ENCODE measurements around the gene C1D. TPM values are rescaled to one million over a fixed set of nuclear protein-coding genes. Genes with fewer than 3 reads are reported as not detected.

The C1D gene
- total RNA-seq, 1 donor from 2014 or later = 26.7 TPM

- Mint-ChIP-seq H3K9me3 (no peaks in the 10 kb centered on the region), H3K27ac (no peak overlapping the region), H3K36me3 (peaks cover 24% of the 10 kb centered on the region), H3K27me3 (no peaks in the 10 kb centered on the region), H3K4me1 (ENCODE audit: unreplicated experiment) (peaks cover 6% of the 10 kb centered on the region), H3K4me3 (no peak overlapping the region)
- TF ChIP-seq, protein P1, sequence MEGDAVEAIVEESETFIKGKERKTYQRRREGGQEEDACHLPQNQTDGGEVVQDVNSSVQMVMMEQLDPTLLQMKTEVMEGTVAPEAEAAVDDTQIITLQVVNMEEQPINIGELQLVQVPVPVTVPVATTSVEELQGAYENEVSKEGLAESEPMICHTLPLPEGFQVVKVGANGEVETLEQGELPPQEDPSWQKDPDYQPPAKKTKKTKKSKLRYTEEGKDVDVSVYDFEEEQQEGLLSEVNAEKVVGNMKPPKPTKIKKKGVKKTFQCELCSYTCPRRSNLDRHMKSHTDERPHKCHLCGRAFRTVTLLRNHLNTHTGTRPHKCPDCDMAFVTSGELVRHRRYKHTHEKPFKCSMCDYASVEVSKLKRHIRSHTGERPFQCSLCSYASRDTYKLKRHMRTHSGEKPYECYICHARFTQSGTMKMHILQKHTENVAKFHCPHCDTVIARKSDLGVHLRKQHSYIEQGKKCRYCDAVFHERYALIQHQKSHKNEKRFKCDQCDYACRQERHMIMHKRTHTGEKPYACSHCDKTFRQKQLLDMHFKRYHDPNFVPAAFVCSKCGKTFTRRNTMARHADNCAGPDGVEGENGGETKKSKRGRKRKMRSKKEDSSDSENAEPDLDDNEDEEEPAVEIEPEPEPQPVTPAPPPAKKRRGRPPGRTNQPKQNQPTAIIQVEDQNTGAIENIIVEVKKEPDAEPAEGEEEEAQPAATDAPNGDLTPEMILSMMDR (conservative IDR thresholded peaks at IDR 0.05) = no peak
- DNase-seq (ENCODE audit: extremely low spot score, unreplicated experiment) = no peak
Observed at GRCh38 chr2:68045342-68045741, 17.5 kb downstream of the C1D start.

DNA sequence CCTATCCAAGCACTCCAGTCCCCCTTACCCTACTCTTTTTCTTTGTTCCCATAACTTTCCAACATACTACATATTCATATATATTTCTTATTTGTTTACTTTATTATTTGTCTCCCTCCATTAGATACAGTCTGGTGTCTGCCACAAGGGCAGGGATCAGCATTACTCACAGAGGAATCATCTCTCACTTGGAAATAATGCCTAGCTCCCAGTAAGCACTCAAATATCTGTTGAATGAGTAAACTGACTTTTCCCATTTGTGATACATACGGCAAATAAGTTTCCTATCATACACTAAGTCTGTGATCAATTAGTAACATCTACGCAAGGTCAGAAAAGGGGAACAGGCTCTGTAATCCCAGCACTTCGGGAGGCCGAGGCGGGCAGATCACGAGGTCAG, 18.7 kb downstream of the C1D start:
- TF ChIP-seq, protein P1 (conservative IDR thresholded peaks at IDR 0.05) = no peak
- Mint-ChIP-seq H3K4me3 (no peak overlapping the region), H3K36me3 (peaks cover 22% of the 10 kb centered on the region), H3K27me3 (no peaks in the 10 kb centered on the region), H3K4me1 (ENCODE audit: unreplicated experiment) (peaks cover 12% of the 10 kb centered on the region), H3K9me3 (no peaks in the 10 kb centered on the region), H3K27ac (no peak overlapping the region)
- DNase-seq (ENCODE audit: extremely low spot score, unreplicated experiment) = no peak

DNA sequence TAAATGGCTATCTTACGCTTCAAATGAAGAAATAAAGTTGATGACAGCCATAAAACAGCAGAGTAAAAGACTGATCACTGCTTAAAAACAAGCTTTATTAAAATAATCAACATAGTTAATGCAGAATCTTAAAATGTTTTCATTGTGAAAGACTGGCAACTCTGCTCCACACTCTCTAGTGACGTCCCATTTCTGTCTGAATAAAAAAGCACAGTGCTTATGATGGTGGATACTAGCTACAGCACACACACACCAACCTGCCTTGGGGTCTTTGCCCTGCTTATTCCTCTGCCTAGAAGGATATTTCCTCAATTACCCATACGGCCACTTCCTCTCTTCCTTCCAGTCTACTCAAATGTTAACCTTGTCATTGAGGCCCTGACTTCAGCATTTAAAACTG, 19.1 kb downstream of the C1D start:
- H3K9me3 Mint-ChIP-seq = no peaks in the 10 kb centered on the region
- TF ChIP-seq, protein P1 (conservative IDR thresholded peaks at IDR 0.05) = no peak
- no peak for DNase-seq (ENCODE audit: extremely low spot score, unreplicated experiment)
- no peak overlapping the region for H3K27ac Mint-ChIP-seq
- H3K36me3 Mint-ChIP-seq = peaks cover 22% of the 10 kb centered on the region
- no peaks in the 10 kb centered on the region for H3K27me3 Mint-ChIP-seq
- no peak overlapping the region for H3K4me3 Mint-ChIP-seq
- H3K4me1 Mint-ChIP-seq (ENCODE audit: unreplicated experiment) = peaks cover 15% of the 10 kb centered on the region

- TF ChIP-seq, protein P1 (conservative IDR thresholded peaks at IDR 0.05) = no peak
- Mint-ChIP-seq H3K27ac (no peak overlapping the region), H3K36me3 (peaks cover 22% of the 10 kb centered on the region), H3K9me3 (no peaks in the 10 kb centered on the region), H3K27me3 (no peaks in the 10 kb centered on the region), H3K4me1 (ENCODE audit: unreplicated experiment) (peaks cover 15% of the 10 kb centered on the region), H3K4me3 (no peak overlapping the region)
- no peak for DNase-seq (ENCODE audit: extremely low spot score, unreplicated experiment)
Observed at GRCh38 chr2:68043032-68043431, 19.8 kb downstream of the C1D start.

DNA sequence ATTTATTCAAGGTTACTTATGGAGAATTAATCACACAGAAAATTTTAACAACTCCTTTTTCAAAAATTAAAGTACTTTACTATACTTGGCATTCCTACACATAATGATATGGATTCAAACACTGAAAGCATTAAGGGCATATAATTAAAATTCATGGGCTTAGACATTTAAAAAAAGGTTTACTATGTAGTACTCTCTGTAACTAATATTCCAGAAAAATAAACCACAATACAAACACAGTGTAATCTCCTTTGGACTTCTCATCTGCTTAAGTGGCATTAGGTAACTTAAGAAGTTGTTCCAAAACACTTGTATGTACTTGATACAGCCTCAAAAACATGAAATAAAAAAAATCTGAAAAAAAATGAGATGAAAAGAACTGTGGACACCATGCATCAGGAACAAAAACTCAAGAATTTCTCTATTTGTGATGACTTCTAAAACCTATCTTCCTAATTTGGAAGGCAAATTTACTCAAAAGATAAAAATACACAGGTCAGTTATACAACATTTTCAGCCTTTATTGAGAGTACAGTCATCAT, 21.0 kb downstream of the C1D start:
- TF ChIP-seq, protein P1 (conservative IDR thresholded peaks at IDR 0.05) = no peak
- no peaks in the 10 kb centered on the region for H3K27me3 Mint-ChIP-seq
- DNase-seq (ENCODE audit: extremely low spot score, unreplicated experiment) = no peak
- H3K4me3 Mint-ChIP-seq = no peak overlapping the region
- peaks cover 22% of the 10 kb centered on the region for H3K36me3 Mint-ChIP-seq
- no peak overlapping the region for H3K27ac Mint-ChIP-seq
- H3K4me1 Mint-ChIP-seq (ENCODE audit: unreplicated experiment) = peaks cover 14% of the 10 kb centered on the region
- no peaks in the 10 kb centered on the region for H3K9me3 Mint-ChIP-seq

GRCh38 chr2:68040078-68040477, 22.7 kb downstream of the C1D start:
- TF ChIP-seq, protein P1 (conservative IDR thresholded peaks at IDR 0.05) = no peak
- no peaks in the 10 kb centered on the region for H3K27me3 Mint-ChIP-seq
- peaks cover 11% of the 10 kb centered on the region for H3K4me1 Mint-ChIP-seq (ENCODE audit: unreplicated experiment)
- H3K27ac Mint-ChIP-seq = no peak overlapping the region
- H3K36me3 Mint-ChIP-seq = peaks cover 18% of the 10 kb centered on the region
- no peak for DNase-seq (ENCODE audit: extremely low spot score, unreplicated experiment)
- no peak overlapping the region for H3K4me3 Mint-ChIP-seq
- no peaks in the 10 kb centered on the region for H3K9me3 Mint-ChIP-seq

Measured in type B pancreatic cell (in vitro differentiated cells).